PC-9 (cell line): ENCODE data around the gene EVI5.

Experiments
- CTCF ChIP-seq: fragments of 200-600 bp; sonication (generic); conservative IDR thresholded peaks from 2 replicates; pipeline ENCODE4 v1.6.1; 2017; ENCODE audit warnings: mixed run types, antibody characterized with exemption, mild to moderate bottlenecking, moderate library complexity
- EZH2 ChIP-seq: fragments of 200-600 bp; sonication (generic); IDR thresholded peaks from 2 replicates; pipeline ENCODE4 v1.8.0; 2017; ENCODE audit warnings: antibody characterized with exemption, low read depth

GRCh38 chr1:92754719-92755050 lies 30.2 kb downstream of the EVI5 start:
- TF ChIP-seq EZH2 = no peak
- no peak for TF ChIP-seq CTCF
